ENCODE measurements around the gene KCNS3.
"Not testable (repeated sequence)": the region's sequence is repeated elsewhere in the genome, so short reads cannot be mapped to it uniquely, and the experiment has no call there.

KCNS3 gene

DNA sequence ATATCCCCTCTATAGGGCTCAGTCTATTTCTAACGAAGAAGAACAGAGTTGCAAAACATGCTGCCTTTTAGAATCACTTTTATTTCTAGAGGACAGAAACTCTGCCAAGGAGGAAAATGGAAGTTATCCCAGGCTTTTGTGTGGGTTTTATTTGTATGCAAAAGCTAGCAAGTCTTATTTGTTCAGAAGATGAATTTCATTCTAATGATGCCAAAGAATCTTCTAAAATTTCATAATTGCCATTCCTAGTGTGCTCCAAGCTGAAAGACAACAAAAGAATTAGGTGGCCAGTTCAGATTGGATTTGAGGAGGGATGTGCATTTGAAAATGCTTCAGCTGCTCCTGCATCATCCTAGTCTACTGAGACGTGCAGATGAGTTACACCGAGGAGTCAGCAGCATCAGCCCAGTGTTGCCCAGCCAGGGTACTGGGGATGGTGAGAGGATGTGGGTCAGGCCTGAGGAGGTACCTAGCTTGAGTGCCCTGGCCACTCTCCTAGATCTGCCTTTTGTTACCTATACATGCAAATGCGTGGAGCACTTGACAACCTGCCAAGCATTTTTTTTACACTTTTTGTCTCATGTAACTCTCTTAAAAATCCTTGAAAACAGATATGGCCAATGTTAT is 80.1 kb downstream of the KCNS3 start:
- no peak for DNase-seq (ENCODE audit: low read depth in 2 of 2)
- H3K4me3 ChIP-seq (replicated peaks in 1 of 2; ENCODE audit: low read depth in 2 of 2, low read length in 2 of 2) = no peak overlapping the region
- TF ChIP-seq CTCF (IDR thresholded peaks at IDR 0.05; ENCODE audit: low read depth, low read length) = no peak

DNA sequence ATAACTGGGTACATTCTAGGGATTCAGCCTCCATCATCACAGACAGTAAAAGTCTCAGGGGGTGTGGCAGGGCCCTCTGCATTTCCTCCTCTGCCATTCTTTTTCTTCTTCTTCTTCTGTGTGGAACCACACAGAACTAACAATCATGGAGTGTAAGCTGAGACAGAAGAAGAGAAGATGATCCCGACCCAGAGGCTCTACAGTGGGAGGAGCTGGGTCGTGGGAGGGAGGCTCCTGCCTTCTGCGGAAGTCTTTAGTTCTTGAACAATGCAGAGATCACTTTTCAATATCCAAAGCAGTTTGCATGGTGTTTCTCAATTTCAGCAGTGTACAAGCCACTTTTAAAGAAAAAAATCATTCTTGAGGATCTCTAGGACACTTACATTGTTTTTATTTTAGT is 80.9 kb downstream of the KCNS3 start:
- DNase-seq (ENCODE audit: low read depth in 2 of 2) = no peak
- H3K4me3 ChIP-seq (replicated peaks in 1 of 2; ENCODE audit: low read depth in 2 of 2, low read length in 2 of 2) = no peak overlapping the region
- TF ChIP-seq CTCF (IDR thresholded peaks at IDR 0.05; ENCODE audit: low read depth, low read length) = no peak

- TF ChIP-seq CTCF (IDR thresholded peaks at IDR 0.05; ENCODE audit: low read depth, low read length) = no peak
- DNase-seq (ENCODE audit: low read depth in 2 of 2) = no peak
Measured at GRCh38 chr2:17959833-17960232, 81.4 kb downstream of the KCNS3 start.

GRCh38 chr2:17960925-17961324 is 82.5 kb downstream of the KCNS3 start:
- H3K4me3 ChIP-seq (replicated peaks in 1 of 2; ENCODE audit: low read depth in 2 of 2, low read length in 2 of 2) = no peak overlapping the region
- DNase-seq (ENCODE audit: low read depth in 2 of 2) = no peak
- TF ChIP-seq CTCF (IDR thresholded peaks at IDR 0.05; ENCODE audit: low read depth, low read length) = no peak

More at GRCh38 chr2:17959833-17960232, 81.4 kb downstream of the KCNS3 start:
- no peak overlapping the region for H3K4me3 ChIP-seq (replicated peaks in 1 of 2; ENCODE audit: low read depth in 2 of 2, low read length in 2 of 2)

DNA sequence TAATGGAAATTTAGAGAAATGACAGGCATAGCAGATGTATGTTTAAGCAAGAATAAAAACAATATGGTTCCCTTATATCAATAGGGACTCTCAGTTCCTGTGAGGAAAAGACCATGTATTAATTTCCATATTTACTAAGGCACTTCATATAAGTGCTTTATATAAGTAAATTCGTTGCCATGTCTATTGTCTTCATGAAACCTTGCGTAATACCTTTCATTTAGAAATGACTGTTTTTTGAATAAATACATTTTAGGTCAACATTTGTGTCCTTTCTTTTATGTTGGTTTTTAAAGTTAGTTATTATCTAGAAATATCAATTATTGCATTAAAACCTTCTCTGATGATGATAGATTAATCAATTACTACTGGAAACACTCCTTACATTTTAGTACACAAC is 83.3 kb downstream of the KCNS3 start:
- no peak for TF ChIP-seq CTCF (IDR thresholded peaks at IDR 0.05; ENCODE audit: low read depth, low read length)
- H3K4me3 ChIP-seq (replicated peaks in 1 of 2; ENCODE audit: low read depth in 2 of 2, low read length in 2 of 2) = no peak overlapping the region
- DNase-seq (ENCODE audit: low read depth in 2 of 2) = no peak

- H3K4me3 ChIP-seq (replicated peaks in 1 of 2; ENCODE audit: low read depth in 2 of 2, low read length in 2 of 2) = no peak overlapping the region
- no peak for TF ChIP-seq CTCF (IDR thresholded peaks at IDR 0.05; ENCODE audit: low read depth, low read length)
Measured at GRCh38 chr2:17962876-17963275, 84.4 kb downstream of the KCNS3 start.

GRCh38 chr2:17963571-17963970 is 85.1 kb downstream of the KCNS3 start:
- H3K4me3 ChIP-seq (replicated peaks in 1 of 2; ENCODE audit: low read depth in 2 of 2, low read length in 2 of 2); DNase-seq (ENCODE audit: low read depth in 2 of 2): not testable (repeated sequence)

More at GRCh38 chr2:17962876-17963275, 84.4 kb downstream of the KCNS3 start:
- DNase-seq (ENCODE audit: low read depth in 2 of 2) = no peak
